ENCODE measurements around the gene CD9. TPM values are rescaled to one million over a fixed set of nuclear protein-coding genes. Genes with fewer than 3 reads are reported as not detected.

The CD9 gene
- polyA plus RNA-seq, 1 donor (not counting 4 experiments of a cell fraction or from before 2014, with no cell fraction given) = 1,084 TPM

DNA sequence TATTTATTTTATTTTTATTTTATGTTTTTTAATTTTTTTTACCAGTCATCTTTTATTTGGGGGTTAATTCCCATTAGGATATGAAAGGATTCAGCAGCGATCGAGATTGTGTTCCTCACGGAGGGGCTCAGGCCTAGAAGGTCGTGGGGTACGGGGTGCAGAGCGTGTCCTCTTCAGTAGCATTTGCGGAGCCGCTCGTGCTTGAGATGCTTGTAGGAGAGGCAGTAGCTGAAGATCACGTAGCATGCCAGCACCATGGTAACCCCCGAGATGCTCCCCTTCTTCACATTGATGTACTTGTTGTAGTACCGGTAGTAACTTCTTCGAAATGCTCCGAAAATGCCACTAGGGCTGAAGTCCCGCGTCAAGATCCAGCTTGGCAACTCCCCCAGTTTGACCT lies 69.8 kb downstream of the CD9 start:
- no peak for FAIRE-seq
- dilution Hi-C loops (cut with MboI; ENCODE audit: extremely low pct_ligation_motif_present, low sequenced_read_pairs) = no loop called here

DNA sequence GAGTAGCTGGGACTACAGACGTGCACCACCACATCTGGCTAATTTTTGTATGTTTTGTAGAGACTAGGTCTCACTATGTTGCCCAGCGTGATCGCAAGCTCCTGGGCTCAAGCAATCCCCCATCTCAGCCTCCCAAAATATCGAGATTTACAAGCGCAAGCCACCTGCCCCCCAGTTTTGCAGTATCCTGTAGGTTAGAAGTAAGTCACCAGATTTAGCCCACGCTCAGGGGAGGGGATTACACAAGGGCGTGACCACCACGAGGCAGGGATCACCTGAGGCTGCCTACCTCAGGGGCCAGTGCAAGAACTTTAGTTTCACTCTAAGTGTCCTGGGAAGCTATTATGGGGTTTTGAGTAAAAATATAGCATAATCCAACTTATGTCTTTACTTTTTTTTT lies 71.1 kb downstream of the CD9 start:
- dilution Hi-C loops (cut with MboI; ENCODE audit: extremely low pct_ligation_motif_present, low sequenced_read_pairs) = no loop called here
- H3K9me3 ChIP-seq (ENCODE audit: control insufficient read depth, low read depth, low read length) = no peaks in the 10 kb centered on the region
- no peak overlapping the region for H3K4me3 ChIP-seq (ENCODE audit: control insufficient read depth in 2 of 3, extremely low read depth in 1 of 3, insufficient read depth in 2 of 3, low read depth in 1 of 3, low read length in 3 of 3)
- no peak overlapping the region for H2AFZ ChIP-seq (ENCODE audit: control insufficient read depth, low read length)
- no peaks in the 10 kb centered on the region for H4K20me1 ChIP-seq (ENCODE audit: control insufficient read depth, extremely low read depth, insufficient read depth, low read length)
- H3K79me2 ChIP-seq (ENCODE audit: control insufficient read depth, insufficient read depth, low read length) = no peaks in the 10 kb centered on the region
- H3K27ac ChIP-seq (ENCODE audit: control insufficient read depth, insufficient read depth, low read length) = no peak overlapping the region
- H3K9me1 ChIP-seq (ENCODE audit: control insufficient read depth, extremely low read depth, insufficient read depth, low read length) = no peaks in the 10 kb centered on the region
- TF ChIP-seq, protein P1, sequence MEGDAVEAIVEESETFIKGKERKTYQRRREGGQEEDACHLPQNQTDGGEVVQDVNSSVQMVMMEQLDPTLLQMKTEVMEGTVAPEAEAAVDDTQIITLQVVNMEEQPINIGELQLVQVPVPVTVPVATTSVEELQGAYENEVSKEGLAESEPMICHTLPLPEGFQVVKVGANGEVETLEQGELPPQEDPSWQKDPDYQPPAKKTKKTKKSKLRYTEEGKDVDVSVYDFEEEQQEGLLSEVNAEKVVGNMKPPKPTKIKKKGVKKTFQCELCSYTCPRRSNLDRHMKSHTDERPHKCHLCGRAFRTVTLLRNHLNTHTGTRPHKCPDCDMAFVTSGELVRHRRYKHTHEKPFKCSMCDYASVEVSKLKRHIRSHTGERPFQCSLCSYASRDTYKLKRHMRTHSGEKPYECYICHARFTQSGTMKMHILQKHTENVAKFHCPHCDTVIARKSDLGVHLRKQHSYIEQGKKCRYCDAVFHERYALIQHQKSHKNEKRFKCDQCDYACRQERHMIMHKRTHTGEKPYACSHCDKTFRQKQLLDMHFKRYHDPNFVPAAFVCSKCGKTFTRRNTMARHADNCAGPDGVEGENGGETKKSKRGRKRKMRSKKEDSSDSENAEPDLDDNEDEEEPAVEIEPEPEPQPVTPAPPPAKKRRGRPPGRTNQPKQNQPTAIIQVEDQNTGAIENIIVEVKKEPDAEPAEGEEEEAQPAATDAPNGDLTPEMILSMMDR (optimal IDR thresholded peaks at IDR 0.05 in 1 of 3, IDR thresholded peaks at IDR 0.05 in 1 of 3, conservative IDR thresholded peaks at IDR 0.05 in 1 of 3; ENCODE audit: extremely low read depth in 1 of 3, insufficient read depth in 2 of 3, low read length in 3 of 3) = no peak
- no peak for TF ChIP-seq EZH2 (IDR thresholded peaks at IDR 0.05; ENCODE audit: low read length)
- H3K4me1 ChIP-seq (ENCODE audit: control insufficient read depth, extremely low read depth, insufficient read depth, low read length) = peaks cover 35% of the 10 kb centered on the region
- H3K4me2 ChIP-seq (ENCODE audit: control insufficient read depth, extremely low read depth, insufficient read depth, low read depth, low read length) = no peak overlapping the region
- no peaks in the 10 kb centered on the region for H3K27me3 ChIP-seq (ENCODE audit: control insufficient read depth, extremely low read depth, insufficient read depth, low read length)
- H3K36me3 ChIP-seq (ENCODE audit: control insufficient read depth in 2 of 2, extremely low read depth in 1 of 2, insufficient read depth in 2 of 2, low read length in 2 of 2) = no peaks in the 10 kb centered on the region
- H3K9ac ChIP-seq (ENCODE audit: control insufficient read depth, extremely low read depth, insufficient read depth, low read length) = no peak overlapping the region
- FAIRE-seq (no peak), DNase-seq (ENCODE audit: low read depth, low spot score) (no peak)

More for the DNA sequence above, 69.8 kb downstream of the CD9 start:
- H2AFZ ChIP-seq (ENCODE audit: control insufficient read depth, low read length) = no peak overlapping the region
- H3K27me3 ChIP-seq (ENCODE audit: control insufficient read depth, extremely low read depth, insufficient read depth, low read length) = no peaks in the 10 kb centered on the region
- no peaks in the 10 kb centered on the region for H3K36me3 ChIP-seq (ENCODE audit: control insufficient read depth in 2 of 2, extremely low read depth in 1 of 2, insufficient read depth in 2 of 2, low read length in 2 of 2)
- H3K4me2 ChIP-seq (ENCODE audit: control insufficient read depth, extremely low read depth, insufficient read depth, low read depth, low read length) = no peak overlapping the region
- H3K79me2 ChIP-seq (ENCODE audit: control insufficient read depth, insufficient read depth, low read length) = no peaks in the 10 kb centered on the region
- no peaks in the 10 kb centered on the region for H3K9me1 ChIP-seq (ENCODE audit: control insufficient read depth, extremely low read depth, insufficient read depth, low read length)
- no peaks in the 10 kb centered on the region for H4K20me1 ChIP-seq (ENCODE audit: control insufficient read depth, extremely low read depth, insufficient read depth, low read length)
- no peak overlapping the region for H3K4me3 ChIP-seq (ENCODE audit: control insufficient read depth in 2 of 3, extremely low read depth in 1 of 3, insufficient read depth in 2 of 3, low read depth in 1 of 3, low read length in 3 of 3)
- no peak overlapping the region for H3K27ac ChIP-seq (ENCODE audit: control insufficient read depth, insufficient read depth, low read length)
- peaks cover 35% of the 10 kb centered on the region for H3K4me1 ChIP-seq (ENCODE audit: control insufficient read depth, extremely low read depth, insufficient read depth, low read length)
- DNase-seq (ENCODE audit: low read depth, low spot score) = no peak
- H3K9me3 ChIP-seq (ENCODE audit: control insufficient read depth, low read depth, low read length) = no peaks in the 10 kb centered on the region
- TF ChIP-seq EZH2 (IDR thresholded peaks at IDR 0.05; ENCODE audit: low read length) = no peak
- TF ChIP-seq, protein P1 (optimal IDR thresholded peaks at IDR 0.05 in 1 of 3, IDR thresholded peaks at IDR 0.05 in 1 of 3, conservative IDR thresholded peaks at IDR 0.05 in 1 of 3; ENCODE audit: extremely low read depth in 1 of 3, insufficient read depth in 2 of 3, low read length in 3 of 3) = no peak
- no peak overlapping the region for H3K9ac ChIP-seq (ENCODE audit: control insufficient read depth, extremely low read depth, insufficient read depth, low read length)
